BJ (cell line): ENCODE data around the gene UMODL1. TPM values are rescaled to one million over a fixed set of nuclear protein-coding genes. Genes with fewer than 3 reads are reported as not detected.

ENCODE experiments used
- CTCF ChIA-PET: fragments of 350-600 bp; formaldehyde crosslinking; extraction: SDS; loops from one replicate; lab custom pipeline; 2021; ENCODE audit warnings: antibody characterized with exemption, inconsistent platforms; lab: Yijun Ruan, JAX
- POLR2A ChIA-PET: fragments of 300-600 bp; sonication (Branson Sonifier 250); formaldehyde crosslinking; extraction: SDS; loops from one replicate; lab custom pipeline; 2021; ENCODE audit warnings: antibody characterized with exemption; lab: Charles Lee
- DNase-seq: peaks from one replicate; pipeline ENCODE4 v3.0.0-alpha.2; 2011; ENCODE audit warnings: low read depth
- H3K27me3 ChIP-seq: 2 replicates; pipeline ENCODE4 v1.6.0; 2011; ENCODE audit warnings: low read length; ENCODE audit not compliant: control insufficient read depth, insufficient read depth
- H3K36me3 ChIP-seq: 2 replicates; pipeline ENCODE4 v1.5.1; 2011; ENCODE audit warnings: low read length; ENCODE audit not compliant: control insufficient read depth, insufficient read depth
- H3K4me3 ChIP-seq: 2 replicates; pipeline ENCODE4 v1.5.1; 2011; ENCODE audit warnings: low read depth, mild to moderate bottlenecking, control low read depth, low read length
- polyA plus RNA-seq: library from polyadenylated mRNA; depleted of rRNA; stranded (reverse); fragments of >200 nt; gene quantifications from 2 replicates; pipeline ENCODE4 v1.2.3, GENCODE V29; 2011
- TF ChIP-seq, protein P1 (sequence below): IDR thresholded peaks from 2 replicates; pipeline ENCODE4 v1.5.1; 2011; ENCODE audit warnings: low read depth, mild to moderate bottlenecking, control low read depth, inconsistent platforms, low read length, moderate library complexity; ENCODE audit not compliant: insufficient read depth

The UMODL1 gene
- polyA plus RNA-seq, 1 experiment = 0.04 TPM

DNA sequence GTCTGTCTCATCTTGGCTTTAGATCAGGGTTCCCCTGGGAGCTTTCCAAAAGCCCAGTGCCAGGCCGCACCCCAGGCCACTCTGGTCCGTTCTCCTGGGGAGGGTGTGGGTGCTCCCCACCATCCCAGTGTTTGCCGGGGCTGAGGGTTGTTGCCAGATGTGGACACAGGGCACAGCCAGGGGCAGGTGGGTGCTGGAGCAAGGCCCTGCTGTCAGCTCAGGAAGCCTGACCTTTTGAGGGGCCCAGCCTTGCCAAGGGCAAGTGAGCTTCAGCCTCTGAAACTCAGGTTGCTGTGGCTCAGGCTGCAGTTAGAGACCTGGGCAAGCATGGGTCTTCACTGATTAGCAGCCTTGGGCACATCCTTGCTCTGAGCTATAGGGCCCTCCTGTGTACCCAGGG, 38.1 kb upstream of the UMODL1 start:
- Histone ChIP-seq H3K4me3 (no peak overlapping the region), H3K36me3 (no peaks in the 10 kb centered on the region), H3K27me3 (no peaks in the 10 kb centered on the region)
- CTCF ChIA-PET = no interaction called here
- no peak for DNase-seq
- TF ChIP-seq, protein P1, sequence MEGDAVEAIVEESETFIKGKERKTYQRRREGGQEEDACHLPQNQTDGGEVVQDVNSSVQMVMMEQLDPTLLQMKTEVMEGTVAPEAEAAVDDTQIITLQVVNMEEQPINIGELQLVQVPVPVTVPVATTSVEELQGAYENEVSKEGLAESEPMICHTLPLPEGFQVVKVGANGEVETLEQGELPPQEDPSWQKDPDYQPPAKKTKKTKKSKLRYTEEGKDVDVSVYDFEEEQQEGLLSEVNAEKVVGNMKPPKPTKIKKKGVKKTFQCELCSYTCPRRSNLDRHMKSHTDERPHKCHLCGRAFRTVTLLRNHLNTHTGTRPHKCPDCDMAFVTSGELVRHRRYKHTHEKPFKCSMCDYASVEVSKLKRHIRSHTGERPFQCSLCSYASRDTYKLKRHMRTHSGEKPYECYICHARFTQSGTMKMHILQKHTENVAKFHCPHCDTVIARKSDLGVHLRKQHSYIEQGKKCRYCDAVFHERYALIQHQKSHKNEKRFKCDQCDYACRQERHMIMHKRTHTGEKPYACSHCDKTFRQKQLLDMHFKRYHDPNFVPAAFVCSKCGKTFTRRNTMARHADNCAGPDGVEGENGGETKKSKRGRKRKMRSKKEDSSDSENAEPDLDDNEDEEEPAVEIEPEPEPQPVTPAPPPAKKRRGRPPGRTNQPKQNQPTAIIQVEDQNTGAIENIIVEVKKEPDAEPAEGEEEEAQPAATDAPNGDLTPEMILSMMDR = no peak
- POLR2A ChIA-PET = no interaction called here

- TF ChIP-seq, protein P1 = no peak
- Histone ChIP-seq H3K27me3 (no peaks in the 10 kb centered on the region), H3K36me3 (no peaks in the 10 kb centered on the region), H3K4me3 (no peak overlapping the region)
- POLR2A ChIA-PET = no interaction called here
- CTCF ChIA-PET = interaction anchor here (0.6 kb wide), 1 partner anchor 132 kb away, joined by 3 read pairs; no protein-coding TSS in a partner anchor
- DNase-seq = no peak
These were observed 34.8 kb upstream of the UMODL1 start for GRCh38 chr21:42036313-42036712.

DNA sequence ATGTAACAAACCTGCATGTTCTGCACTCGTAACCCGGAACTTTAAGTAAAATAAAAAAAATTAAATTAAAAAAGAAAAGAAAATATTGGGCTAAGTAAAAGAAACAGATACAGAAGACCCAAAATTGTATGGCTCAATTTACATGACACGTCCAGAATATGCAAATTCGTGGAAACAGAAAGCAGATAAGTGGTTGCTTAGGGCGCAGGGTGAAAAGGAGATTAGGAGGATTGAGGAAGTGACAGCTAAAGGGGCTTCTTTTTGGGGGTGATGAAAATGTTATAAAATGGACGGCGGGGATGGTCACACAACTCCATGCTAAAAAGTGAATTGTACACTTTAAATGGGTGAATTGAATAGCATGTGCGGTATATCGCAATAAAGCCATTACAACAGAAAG, 33.6 kb upstream of the UMODL1 start:
- TF ChIP-seq, protein P1 = no peak
- no peak overlapping the region for H3K4me3 ChIP-seq
- no peak for DNase-seq
- POLR2A ChIA-PET = no interaction called here
- H3K27me3 ChIP-seq = no peaks in the 10 kb centered on the region
- H3K36me3 ChIP-seq = no peaks in the 10 kb centered on the region
- CTCF ChIA-PET = interaction anchor here (0.9 to 3.3 kb wide), 4 partner anchors 8 to 70 kb away, joined by 3 to 13 read pairs (median 4); no protein-coding TSS in a partner anchor

GRCh38 chr21:42037943-42038342, 33.2 kb upstream of the UMODL1 start:
- CTCF ChIA-PET = interaction anchor here (0.5 to 3.3 kb wide), 5 partner anchors 9 to 70 kb away, joined by 3 to 13 read pairs (median 3); no protein-coding TSS in a partner anchor
- no peak for DNase-seq
- POLR2A ChIA-PET = no interaction called here

DNA sequence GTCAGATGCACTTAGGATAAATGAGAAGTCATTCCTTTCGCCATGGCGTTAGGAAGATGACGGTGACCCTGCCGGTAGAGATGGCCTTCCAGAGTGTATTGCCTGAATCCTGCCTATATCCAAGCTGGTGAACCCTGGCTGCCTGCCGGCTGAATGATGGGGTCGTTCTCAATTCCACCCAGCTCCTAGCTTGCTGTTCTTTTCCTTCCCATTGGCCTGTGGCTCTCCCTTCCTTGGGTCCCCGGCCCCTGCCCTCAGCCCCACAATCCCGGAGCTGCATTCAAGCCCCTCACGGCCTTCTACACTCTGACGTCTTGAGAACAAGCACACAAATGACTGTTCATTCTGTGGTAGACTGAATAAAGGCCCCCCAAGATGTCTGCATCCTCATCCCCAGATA, 32.7 kb upstream of the UMODL1 start:
- TF ChIP-seq, protein P1 = no peak
- Histone ChIP-seq H3K27me3 (no peaks in the 10 kb centered on the region), H3K36me3 (no peaks in the 10 kb centered on the region), H3K4me3 (no peak overlapping the region)
- DNase-seq = no peak
- ChIA-PET CTCF (interaction anchor here (0.5 to 3.3 kb wide), 5 partner anchors 9 to 69 kb away, joined by 3 to 13 read pairs (median 3); no protein-coding TSS in a partner anchor), POLR2A (no interaction called here)

More at GRCh38 chr21:42037943-42038342, 33.2 kb upstream of the UMODL1 start:
- Histone ChIP-seq H3K27me3 (no peaks in the 10 kb centered on the region), H3K36me3 (no peaks in the 10 kb centered on the region), H3K4me3 (no peak overlapping the region)
- TF ChIP-seq, protein P1 = no peak
